ENCODE measurements around the gene KPNA5. TPM values are rescaled to one million over a fixed set of nuclear protein-coding genes. Genes with fewer than 3 reads are reported as not detected.
A peak's percentile ranks its signal among the peaks of the same experiment; 100 is the strongest.

KPNA5 gene
- total and polyA plus RNA-seq, 9 of the 15 experiments (the other 6 are each of a cell fraction or from before 2014, with no cell fraction given) = 3.2 to 10.3 (median 6.5) TPM

GRCh38 chr6:116779573-116780164 is 98.7 kb downstream of the KPNA5 start:
- H3K36me3 ChIP-seq (ENCODE audit: control insufficient read depth, insufficient read depth, low read length) = no peaks in the 10 kb centered on the region
- FAIRE-seq = peak; percentile 62
- no peak overlapping the region for H3K27ac ChIP-seq (ENCODE audit: extremely low read depth, low read depth, low read length)
- H3K27me3 ChIP-seq (ENCODE audit: control insufficient read depth in 2 of 2, insufficient read depth in 2 of 2, low read length in 2 of 2) = no peaks in the 10 kb centered on the region
- no peaks in the 10 kb centered on the region for H3K4me1 ChIP-seq (replicated peaks in 1 of 2; ENCODE audit: control insufficient read depth in 2 of 2, insufficient read depth in 2 of 2, low read length in 2 of 2)
- peak; percentile 93 for ATAC-seq
- no peaks in the 10 kb centered on the region for H3K9me1 ChIP-seq (ENCODE audit: control insufficient read depth, insufficient read depth, low read length)
- intact Hi-C loops (cut with micrococcal nuclease) = loop anchor here (1.0 to 10.0 kb wide), 4 partner anchors 68 to 545 kb away; no protein-coding TSS in a partner anchor
- H3K9me3 ChIP-seq (replicated peaks; ENCODE audit: control insufficient read depth, insufficient read depth, low read depth, low read length) = no peaks in the 10 kb centered on the region
- no peaks in the 10 kb centered on the region for H4K20me1 ChIP-seq (replicated peaks; ENCODE audit: control insufficient read depth, insufficient read depth, low read length)
- ChIA-PET POLR2A (no interaction called here), CTCF (ENCODE audit: low intra/inter-chr PET ratio) (interaction anchor here (0.7 to 1.3 kb wide), 3 partner anchors 68 to 331 kb away, joined by 3 to 7 read pairs (median 6); no protein-coding TSS in a partner anchor)
- H3K9ac ChIP-seq (ENCODE audit: insufficient read depth in 1 of 2, low read depth in 2 of 2, low read length in 2 of 2) = no peak overlapping the region
- H3K79me2 ChIP-seq (ENCODE audit: control insufficient read depth, insufficient read depth, low read length) = no peaks in the 10 kb centered on the region
- in situ Hi-C loops (cut with MboI) = no loop called here
- peak overlapping the region; percentile 56 for H2AFZ ChIP-seq (ENCODE audit: low read depth, low read length)
- DNase-seq (ENCODE audit: extremely low read depth in 1 of 4, low spot score in 3 of 4) = peak; percentile 10 to 70 (median 19)
- BruUV-seq (replicated peaks) = no TSS peak
- no peak overlapping the region for H3K4me3 ChIP-seq
- no peak overlapping the region for H3K4me2 ChIP-seq (ENCODE audit: insufficient read depth, low read length)
- 26% methylated on average over 13 of the region's 13 CpGs for WGBS (ENCODE audit: insufficient coverage, low coverage, missing lambda C conversion rate)
- peak; percentile 51 to 65; a peak in 3 of 4 replicates for TF ChIP-seq RAD21 (CRISPR knock-in tag; conservative IDR thresholded peaks at IDR 0.05 in 1 of 2, IDR thresholded peaks at IDR 0.05 in 1 of 2)
- TF ChIP-seq E4F1 (CRISPR knock-in tag; IDR thresholded peaks at IDR 0.05; ENCODE audit: borderline replicate concordance) = 0 out of 2 replicates have a peak, but pooled peaks have one; percentile 31
- TF ChIP-seq CTCF (IDR thresholded peaks at IDR 0.05 in 2 of 3, conservative IDR thresholded peaks at IDR 0.05 in 1 of 3; ENCODE audit: insufficient read depth in 2 of 3, low read depth in 1 of 3, low read length in 3 of 3) = peak; percentile 40 to 60 (median 46); a peak in 4 of 6 replicates
- TF ChIP-seq REST (IDR thresholded peaks at IDR 0.05; ENCODE audit: borderline replicate concordance) = peak; percentile 30; the same call in 1 of the 2 replicates
- TF ChIP-seq REST (CRISPR knock-in tag; IDR thresholded peaks at IDR 0.05; ENCODE audit: low read depth) = no peak
- no peak for TF ChIP-seq NR3C1 (CRISPR knock-in tag; IDR thresholded peaks at IDR 0.05)
- no peak for TF ChIP-seq SLC30A9 (CRISPR knock-in tag; IDR thresholded peaks at IDR 0.05)
